Stimulated activated CD8-positive, alpha-beta memory T cell treated with anti-CD3 and anti-CD28 coated beads, Interleukin-7, amount 100 ng/mL, for 24 hours (primary cell): ENCODE results near the gene ZNF618.

Experiments used
- DNase-seq: peaks from one replicate; pipeline ENCODE4 v3.0.0-alpha.2; 2020; ENCODE audit warnings: low read depth

Gene ZNF618

GRCh38 chr9:113912816-113913215 lies 36.7 kb downstream of the ZNF618 start:
- DNase-seq: no peak

- DNase-seq: no peak
Measured at GRCh38 chr9:113913426-113914195, 37.5 kb downstream of the ZNF618 start.

GRCh38 chr9:113914517-113914916 lies 38.4 kb downstream of the ZNF618 start:
- DNase-seq: no peak

GRCh38 chr9:113915817-113916434 lies 39.8 kb downstream of the ZNF618 start:
- DNase-seq: no peak

- DNase-seq: no peak
Measured at GRCh38 chr9:113916931-113917330, 40.8 kb downstream of the ZNF618 start.

GRCh38 chr9:113918697-113919350 lies 42.7 kb downstream of the ZNF618 start:
- no peak for DNase-seq

GRCh38 chr9:113919382-113919781 lies 43.3 kb downstream of the ZNF618 start:
- no peak for DNase-seq

- no peak for DNase-seq
Measured at GRCh38 chr9:113919871-113920270, 43.8 kb downstream of the ZNF618 start.

- DNase-seq: no peak
Measured at GRCh38 chr9:113920872-113921271, 44.8 kb downstream of the ZNF618 start.

GRCh38 chr9:113921396-113921925 lies 45.4 kb downstream of the ZNF618 start:
- no peak for DNase-seq

- no peak for DNase-seq
Measured at GRCh38 chr9:113922160-113922559, 46.1 kb downstream of the ZNF618 start.

- DNase-seq: no peak
Measured at GRCh38 chr9:113926211-113926610, 50.1 kb downstream of the ZNF618 start.

GRCh38 chr9:113927277-113927676 lies 51.2 kb downstream of the ZNF618 start:
- DNase-seq: no peak

- DNase-seq: no peak
Measured at GRCh38 chr9:113928269-113928668, 52.2 kb downstream of the ZNF618 start.

- no peak for DNase-seq
Measured at GRCh38 chr9:113929634-113930389, 53.7 kb downstream of the ZNF618 start.

- no peak for DNase-seq
Measured at GRCh38 chr9:113930390-113930783, 54.3 kb downstream of the ZNF618 start.

GRCh38 chr9:113931140-113931539 lies 55.0 kb downstream of the ZNF618 start:
- no peak for DNase-seq

GRCh38 chr9:113931777-113932176 lies 55.7 kb downstream of the ZNF618 start:
- DNase-seq: no peak

- no peak for DNase-seq
Measured at GRCh38 chr9:113932906-113933584, 56.9 kb downstream of the ZNF618 start.

GRCh38 chr9:113933671-113934070 lies 57.6 kb downstream of the ZNF618 start:
- DNase-seq: no peak

- DNase-seq: no peak
Measured at GRCh38 chr9:113934167-113934828, 58.2 kb downstream of the ZNF618 start.
